HepG2 (cell line): ENCODE data around the gene RABEP2.

ENCODE experiments used
- CTCF ChIP-seq: sonication (generic); formaldehyde crosslinking; IDR thresholded peaks from 2 replicates; pipeline ENCODE4 v1.5.0; 2020; ENCODE audit warnings: mild to moderate bottlenecking, missing genetic modification reagents, moderate library complexity
- MYC ChIP-seq: sonication (generic); formaldehyde crosslinking; IDR thresholded peaks from 2 replicates; pipeline ENCODE4 v1.9.0; 2021; ENCODE audit warnings: missing genetic modification reagents, borderline replicate concordance
- NR3C1 ChIP-seq: sonication (generic); formaldehyde crosslinking; IDR thresholded peaks from 2 replicates; pipeline ENCODE4 v1.4.0; 2020; ENCODE audit warnings: missing genetic modification reagents
- POLR2A ChIP-seq, 2 experiments: IDR thresholded peaks; 2 replicates each; pipeline ENCODE4 v1.6.1; 2011; ENCODE audit warnings: low read depth in 2 of 2, low read length in 2 of 2, mild to moderate bottlenecking in 1 of 2, moderate library complexity in 1 of 2; ENCODE audit not compliant: insufficient read depth in 1 of 2
- RAD21 ChIP-seq: fragments of 450-650 bp; formaldehyde crosslinking; IDR thresholded peaks from 2 replicates; pipeline ENCODE4 v1.5.0; 2020; ENCODE audit warnings: mild to moderate bottlenecking
- RERE ChIP-seq: IDR thresholded peaks from 2 replicates; pipeline ENCODE4 v1.6.1; 2016; ENCODE audit warnings: low read depth, missing genetic modification reagents, missing compliant biosample characterization
- RNF2 ChIP-seq: fragments of 450-650 bp; conservative IDR thresholded peaks from 2 replicates; pipeline ENCODE4 v1.6.1; 2016; ENCODE audit warnings: low read depth
- SIN3A ChIP-seq: IDR thresholded peaks from 2 replicates; pipeline ENCODE4 v1.6.1; 2011; ENCODE audit warnings: low read depth, mild to moderate bottlenecking, control low read depth, low read length, borderline replicate concordance
- ZNF660 ChIP-seq: sonication (generic); formaldehyde crosslinking; IDR thresholded peaks from 2 replicates; pipeline ENCODE4 v1.5.1; 2020; ENCODE audit warnings: mild to moderate bottlenecking, low read depth, missing genetic modification reagents, borderline replicate concordance

GRCh38 chr16:28882551-28883160, 42.4 kb downstream of the RABEP2 start:
- TF ChIP-seq RERE (no peak), ZNF660 (no peak), NR3C1 (no peak), POLR2A (IDR thresholded peaks at IDR 0.05; ENCODE audit: insufficient read depth in 1 of 2, low read depth in 2 of 2, low read length in 2 of 2) (no peak), SIN3A (no peak), RAD21 (CRISPR knock-in tag) (no peak), MYC (CRISPR knock-in tag) (no peak), CTCF (no peak), RNF2 (no peak)
